NCI-H460 (cell line): ENCODE results near the gene CYP4F8. TPM values are rescaled to one million over a fixed set of nuclear protein-coding genes. Genes with fewer than 3 reads are reported as not detected.
A peak's percentile ranks its signal among the peaks of the same experiment; 100 is the strongest.
"Not testable (repeated sequence)": the region's sequence is repeated elsewhere in the genome, so short reads cannot be mapped to it uniquely, and the experiment has no call there.

Experiments used
- DNase-seq: peaks from one replicate; pipeline ENCODE4 v3.0.0-alpha.2; 2016; ENCODE audit warnings: low read depth; ENCODE audit errors: extremely low read depth
- polyA plus RNA-seq: library from polyadenylated mRNA; depleted of rRNA; stranded (reverse); fragments of >200 nt; gene quantifications from 2 replicates; pipeline ENCODE4 v1.2.3, GENCODE V29; 2014; cell fraction: nucleus; rRNA removed
- total RNA-seq: library from RNA; depleted of rRNA; stranded (reverse); fragments of >200 nt; shearing (Covaris generic); gene quantifications from 2 replicates; pipeline ENCODE4 v1.2.3, GENCODE V29; 2014; rRNA removed

Gene CYP4F8
- not detected in 2 replicates for total RNA-seq
- not detected in 2 replicates for polyA plus RNA-seq

GRCh38 chr19:15614507-15615379, at the start of gene CYP4F8:
TSS of gene CYP4F8 (plus strand) at chr19:15615218. CDS start at chr19:15615617, 399 bp downstream.
- DNase-seq, result no peak

GRCh38 chr19:15570420-15570819, 44.6 kb upstream of the CYP4F8 start:
- no peak for DNase-seq

- DNase-seq, result no peak
Observed at GRCh38 chr19:15575406-15575805, 39.6 kb upstream of the CYP4F8 start.

- DNase-seq, result no peak
Observed at GRCh38 chr19:15576526-15577156, 38.4 kb upstream of the CYP4F8 start.

GRCh38 chr19:15577184-15577771, 37.7 kb upstream of the CYP4F8 start:
- DNase-seq, result no peak

GRCh38 chr19:15583346-15583745, 31.7 kb upstream of the CYP4F8 start:
- DNase-seq, result no peak

- no peak for DNase-seq
Observed at GRCh38 chr19:15584095-15584494, 30.9 kb upstream of the CYP4F8 start.

- peak; percentile 62 for DNase-seq
Observed at GRCh38 chr19:15584541-15585115, 30.4 kb upstream of the CYP4F8 start.

- no peak for DNase-seq
Observed at GRCh38 chr19:15587663-15588062, 27.4 kb upstream of the CYP4F8 start.

- DNase-seq, result no peak
Observed at GRCh38 chr19:15588265-15588664, 26.8 kb upstream of the CYP4F8 start.

GRCh38 chr19:15589760-15590451, 25.1 kb upstream of the CYP4F8 start:
- no peak for DNase-seq

GRCh38 chr19:15591796-15592195, 23.2 kb upstream of the CYP4F8 start:
- DNase-seq, result no peak

- not testable (repeated sequence) for DNase-seq
Observed at GRCh38 chr19:15592506-15592905, 22.5 kb upstream of the CYP4F8 start.

- not testable (repeated sequence) for DNase-seq
Observed at GRCh38 chr19:15593766-15594165, 21.3 kb upstream of the CYP4F8 start.

GRCh38 chr19:15595069-15595468, 19.9 kb upstream of the CYP4F8 start:
- DNase-seq, result no peak

- DNase-seq, result not testable (repeated sequence)
Observed at GRCh38 chr19:15607978-15608925, 6.8 kb upstream of the CYP4F8 start.

- DNase-seq, result no peak
Observed at GRCh38 chr19:15609261-15609660, 5.8 kb upstream of the CYP4F8 start.

- no peak for DNase-seq
Observed at GRCh38 chr19:15612342-15612741, 2.7 kb upstream of the CYP4F8 start.

- DNase-seq, result no peak
Observed at GRCh38 chr19:15613338-15613737, 1.7 kb upstream of the CYP4F8 start.
